Measurements from ENCODE around the gene YJU2.
A peak's percentile ranks its signal among the peaks of the same experiment; 100 is the strongest.
"Not testable (repeated sequence)": the region's sequence is repeated elsewhere in the genome, so short reads cannot be mapped to it uniquely, and the experiment has no call there.

YJU2 gene

DNA sequence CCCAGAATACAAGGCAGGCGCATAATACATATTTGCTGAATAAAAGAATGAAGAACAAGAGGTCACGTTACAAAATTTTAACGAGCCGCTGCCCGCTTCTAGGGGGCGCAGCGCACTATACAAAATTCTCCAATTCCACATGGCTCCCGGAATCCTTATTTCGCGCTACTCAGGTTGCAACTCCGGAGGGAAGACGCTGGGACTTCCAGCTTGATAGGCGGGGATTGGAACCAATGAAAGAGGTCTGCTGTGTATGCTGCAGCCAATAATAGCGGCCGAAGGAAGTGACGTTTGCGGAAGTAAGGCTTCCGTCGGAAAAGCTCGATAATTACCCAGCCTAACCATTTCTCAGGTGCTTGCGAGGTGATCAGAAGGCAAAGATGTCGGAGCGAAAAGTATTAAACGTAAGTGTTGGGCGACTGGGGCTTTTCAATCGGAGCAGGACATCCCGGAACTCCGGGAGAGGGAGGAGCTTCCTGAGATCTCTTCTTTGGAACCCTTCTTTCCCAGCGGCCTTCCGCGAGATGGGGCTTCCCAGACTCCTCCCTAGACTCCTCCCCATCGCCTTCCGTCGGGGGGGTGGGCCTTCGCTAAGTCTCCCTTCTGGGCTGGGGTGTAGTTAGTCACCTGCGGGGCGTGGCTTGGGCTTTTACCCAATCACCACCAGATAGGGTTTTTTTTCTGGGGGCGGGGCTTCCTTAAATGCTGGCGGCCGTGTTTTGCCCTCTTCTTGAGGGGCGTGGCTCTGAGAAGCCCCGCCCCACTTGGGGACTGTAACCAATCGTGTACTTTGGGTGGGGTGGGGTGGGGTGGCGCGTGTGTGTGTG, at the start of gene YJU2:
Gene YJU2 (plus strand): TSS at position 314 of the 827 bp plus-strand sequence. CDS start 67 bp downstream, at position 381.
- peak; percentile 99 for DNase-seq

DNA sequence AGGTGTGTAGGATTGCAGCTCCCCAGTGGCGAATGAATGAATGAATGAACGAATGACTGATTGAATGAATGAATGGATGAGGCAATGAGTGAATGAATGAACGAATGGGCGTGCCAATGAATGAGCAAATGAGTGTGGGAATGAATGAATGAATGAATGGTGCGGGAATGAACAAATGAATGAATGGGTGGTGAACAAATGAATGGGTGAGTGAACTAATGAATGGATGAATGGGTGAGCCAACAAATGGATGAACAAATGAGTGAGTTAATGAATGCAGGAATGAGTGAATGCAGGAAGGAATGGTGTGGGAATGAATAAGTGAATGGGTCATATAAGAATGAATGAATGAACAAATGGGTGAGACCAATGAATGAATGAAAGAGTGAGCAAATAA, 49.7 kb upstream of the YJU2 start:
- DNase-seq: no peak

DNA sequence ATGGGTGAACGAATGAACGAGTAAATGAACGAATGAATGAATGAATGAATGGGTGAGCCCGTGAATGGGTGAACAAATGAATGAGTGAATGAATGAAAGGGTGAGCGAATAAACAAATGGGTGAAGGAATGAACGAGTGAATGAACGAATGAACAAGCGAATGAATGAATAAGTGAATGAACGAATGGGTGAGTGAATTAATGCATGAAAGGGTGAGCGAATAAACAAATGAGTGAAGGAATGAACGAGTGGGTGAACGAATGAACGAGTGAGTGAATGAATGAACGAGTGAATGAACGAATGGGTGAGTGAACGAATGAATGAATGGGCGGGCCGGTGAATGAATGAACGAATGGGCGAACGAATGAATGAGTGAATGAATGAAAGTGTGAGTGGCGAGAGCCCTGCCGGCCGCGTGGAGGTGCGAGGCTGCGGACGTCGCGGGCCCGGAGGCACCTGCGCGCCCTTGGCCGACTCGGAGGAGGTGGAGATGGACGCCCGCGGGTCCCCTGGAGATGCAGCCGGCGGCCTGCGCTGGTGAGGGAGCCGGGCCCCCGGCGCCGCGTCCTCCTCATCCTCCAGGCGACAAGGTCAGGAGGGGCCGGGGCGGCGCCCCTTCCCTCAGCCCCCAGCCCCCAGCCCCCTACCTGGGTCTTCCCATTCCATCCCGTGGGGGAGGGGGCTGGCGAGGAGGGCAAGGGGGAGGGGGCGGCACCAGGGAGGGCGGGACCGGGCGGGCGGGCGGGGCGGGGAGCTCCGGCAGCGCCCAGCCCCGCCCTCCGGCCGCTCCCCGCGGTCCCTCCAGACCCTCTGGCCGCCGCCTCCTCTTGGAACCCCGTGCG, 49.0 kb upstream of the YJU2 start:
- DNase-seq: no peak

DNA sequence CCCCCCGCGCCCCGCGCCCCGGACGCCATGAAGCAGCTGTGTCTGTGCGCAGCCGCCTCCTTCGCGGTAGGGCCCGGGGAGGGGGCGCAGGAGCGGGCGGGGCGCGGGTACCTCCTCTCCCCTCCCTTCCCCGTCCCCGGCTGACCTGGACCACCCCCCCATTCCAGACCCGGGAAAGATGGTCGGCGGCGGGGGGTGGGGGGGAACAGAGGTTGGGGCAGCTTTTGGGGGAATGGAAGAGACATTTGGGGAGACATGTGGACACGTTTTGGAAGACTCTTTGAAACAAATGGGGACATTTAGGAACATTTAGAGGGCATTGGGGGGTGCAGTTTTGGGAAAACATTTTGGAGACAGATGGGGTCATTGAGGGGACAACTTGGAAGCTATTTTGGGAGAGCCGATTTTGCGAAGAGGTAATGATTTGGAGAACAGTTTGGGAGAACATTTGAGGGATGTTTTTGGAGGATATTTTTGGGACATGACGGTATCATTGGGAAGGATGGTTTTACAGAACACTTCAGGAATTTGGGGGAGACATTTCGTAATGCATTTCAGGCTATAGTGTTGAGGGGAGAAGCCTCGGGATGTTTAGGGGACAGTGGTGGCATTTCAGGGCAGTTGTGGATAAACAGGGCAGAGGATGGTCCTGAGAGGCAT, 48.3 kb upstream of the YJU2 start:
- no peak for DNase-seq

DNA sequence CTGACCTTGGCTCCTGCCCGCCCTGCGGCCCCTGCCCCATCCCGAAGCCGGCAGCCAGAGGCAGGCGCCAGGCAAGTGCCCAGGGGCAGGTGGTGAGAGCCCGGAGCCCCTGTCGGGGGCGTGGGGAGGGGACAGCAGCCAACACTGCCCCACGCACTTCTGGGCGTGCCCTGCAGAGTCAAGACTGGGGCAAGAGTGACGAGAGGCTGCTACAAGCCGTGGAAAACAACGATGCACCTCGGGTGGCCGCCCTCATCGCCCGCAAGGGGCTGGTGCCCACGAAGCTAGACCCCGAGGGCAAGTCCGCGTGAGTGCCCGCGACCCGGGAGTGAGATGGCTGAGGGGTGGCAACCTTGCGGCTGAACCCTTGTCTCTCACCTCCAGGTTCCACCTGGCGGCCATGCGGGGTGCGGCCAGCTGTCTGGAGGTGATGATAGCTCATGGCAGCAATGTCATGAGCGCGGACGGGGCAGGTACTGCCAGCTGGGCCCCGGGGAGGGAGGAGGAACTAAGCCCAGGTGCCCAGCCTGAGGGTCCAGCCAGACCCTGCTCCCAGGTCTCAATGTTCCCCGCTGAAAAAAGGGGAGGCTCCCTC, 47.1 kb upstream of the YJU2 start:
- no peak for DNase-seq

DNA sequence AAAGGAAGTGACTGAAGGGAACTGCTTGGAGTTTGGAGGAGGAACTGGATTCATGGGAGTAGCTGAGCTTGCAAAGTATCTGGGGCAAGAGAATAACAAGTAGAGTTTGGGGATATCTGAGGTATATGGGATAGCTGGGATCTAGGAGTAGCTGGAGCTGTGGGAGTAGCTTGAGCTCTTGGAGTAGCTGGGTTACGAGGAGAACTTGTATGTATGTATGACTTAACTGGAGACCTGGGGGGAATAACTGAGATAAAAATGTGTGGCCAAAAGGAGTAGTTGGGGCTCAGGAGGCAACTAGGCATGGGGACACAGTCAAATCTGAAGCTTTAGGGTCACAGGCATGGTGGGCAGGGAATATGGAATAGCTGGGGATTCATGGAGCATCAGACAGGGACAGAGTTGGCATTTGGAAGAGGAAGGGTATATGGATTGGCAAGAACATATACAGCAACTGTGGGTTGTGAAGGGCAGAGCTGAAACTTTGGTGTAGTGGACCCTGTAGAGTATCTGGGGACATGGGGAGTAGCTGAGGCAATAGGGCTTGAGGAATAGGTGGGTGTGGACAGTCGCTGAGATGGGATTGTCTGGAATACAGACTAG, 45.8 kb upstream of the YJU2 start:
- DNase-seq: no peak

DNA sequence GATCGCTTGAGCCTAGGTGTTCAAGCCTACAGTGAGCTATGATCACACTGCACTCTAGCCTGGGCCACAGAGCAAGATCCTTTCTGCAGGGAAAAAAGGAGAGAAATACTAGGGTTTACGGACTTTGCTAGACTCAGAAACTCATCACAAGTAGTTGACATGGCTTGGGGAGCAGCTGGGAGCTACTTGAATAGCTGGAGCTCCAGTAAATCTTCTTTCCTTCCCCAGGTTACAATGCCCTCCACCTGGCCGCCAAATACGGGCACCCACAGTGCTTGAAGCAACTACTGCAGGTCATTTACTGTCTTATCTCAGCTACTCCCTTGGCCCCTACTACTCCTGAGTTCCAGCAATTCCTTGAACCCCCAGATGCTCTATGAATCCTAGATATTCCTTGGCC, 45.1 kb upstream of the YJU2 start:
- no peak for DNase-seq

DNA sequence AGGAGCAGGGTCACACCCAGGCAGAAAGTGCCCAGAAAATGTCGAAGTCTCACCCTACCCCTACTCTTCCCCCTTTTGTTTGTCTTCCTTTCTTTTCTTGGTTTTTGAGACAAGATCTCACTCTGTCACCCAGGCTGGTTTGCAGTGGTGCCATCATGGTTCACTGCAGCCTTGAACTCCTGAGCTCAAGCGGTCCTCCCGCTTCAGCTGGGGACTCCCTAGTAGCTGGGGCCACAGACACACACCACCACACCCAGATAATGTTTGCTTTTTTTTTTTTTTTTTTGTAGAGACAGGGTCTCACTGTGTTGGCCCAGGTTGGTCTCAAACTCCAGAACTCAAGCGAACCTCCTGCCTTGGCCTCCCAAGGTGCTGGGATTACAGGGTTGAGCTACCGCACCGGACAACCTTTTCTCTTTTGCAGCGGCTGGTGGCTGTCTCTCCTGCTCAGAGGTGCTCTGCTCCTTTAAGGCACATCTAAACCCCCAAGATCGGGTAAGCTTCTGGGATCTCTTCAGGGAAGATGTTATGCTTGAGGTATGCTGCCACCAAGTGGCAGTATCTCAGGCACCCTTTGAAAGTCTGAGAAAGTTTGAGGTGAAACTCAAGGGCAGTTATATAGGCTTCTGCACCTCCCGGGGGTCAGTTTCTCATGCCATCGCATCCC, 39.9 kb upstream of the YJU2 start:
- DNase-seq: no peak

DNA sequence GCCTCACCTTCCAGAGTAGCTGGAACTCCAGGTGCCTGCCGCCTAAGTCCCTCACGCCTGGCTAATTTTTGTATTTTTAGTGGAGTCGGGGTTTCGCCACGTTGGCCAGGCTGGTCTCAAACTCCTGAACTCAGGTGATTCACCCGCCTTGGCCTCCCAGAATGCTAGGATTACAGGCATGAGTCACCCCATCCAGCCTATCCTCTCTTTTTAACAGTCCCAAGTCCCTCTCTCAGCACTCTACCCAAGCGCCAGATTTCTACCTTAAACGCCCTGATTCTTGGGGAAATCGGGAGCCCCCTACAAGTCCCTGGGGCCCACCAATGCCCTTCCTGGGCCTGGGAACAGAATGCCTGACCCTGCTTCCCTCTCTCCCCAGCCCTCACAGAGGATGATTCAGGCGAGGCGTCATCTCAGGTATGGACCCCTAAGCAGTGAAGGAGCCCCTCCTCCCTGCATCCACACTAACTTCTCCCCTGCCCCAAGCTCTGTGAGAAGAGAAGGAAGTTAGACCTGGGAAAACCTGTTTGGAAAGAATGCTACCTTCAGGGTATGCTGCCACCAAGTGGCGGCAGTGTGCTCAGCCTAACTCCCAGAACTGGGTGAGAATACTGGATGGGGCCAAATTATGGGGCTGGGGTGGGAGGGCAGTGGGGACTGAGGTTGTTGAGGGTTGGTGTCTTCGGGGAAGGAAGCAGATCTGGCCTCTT, 38.3 kb upstream of the YJU2 start:
- DNase-seq: no peak

DNA sequence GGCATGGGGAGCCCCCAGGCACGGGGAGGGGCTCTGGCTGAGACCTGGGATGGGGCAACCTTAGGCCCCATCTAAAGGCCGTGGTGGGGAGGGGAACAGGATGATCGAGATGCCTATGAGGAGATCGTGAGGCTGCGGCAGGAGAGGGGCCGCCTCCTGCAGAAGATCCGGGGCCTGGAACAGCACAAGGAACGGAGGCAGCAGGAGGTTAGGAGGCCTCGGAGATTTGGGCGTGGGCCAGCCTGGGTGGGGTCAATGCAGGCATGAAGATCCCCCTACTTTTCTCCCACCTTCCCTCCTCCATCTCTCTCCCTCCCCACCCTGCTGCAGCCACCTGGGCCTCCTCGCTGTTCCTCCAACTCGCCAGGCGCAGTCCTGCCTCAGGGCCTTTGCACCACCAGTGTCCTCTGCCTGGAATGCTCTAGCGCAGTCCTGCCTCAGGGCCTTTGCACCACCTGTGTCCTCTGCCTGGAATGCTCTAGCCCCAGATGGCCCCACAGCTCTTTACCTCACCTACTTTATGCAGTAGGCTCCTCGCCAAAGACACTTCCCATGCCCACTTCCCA, 36.6 kb upstream of the YJU2 start:
- no peak for DNase-seq

DNA sequence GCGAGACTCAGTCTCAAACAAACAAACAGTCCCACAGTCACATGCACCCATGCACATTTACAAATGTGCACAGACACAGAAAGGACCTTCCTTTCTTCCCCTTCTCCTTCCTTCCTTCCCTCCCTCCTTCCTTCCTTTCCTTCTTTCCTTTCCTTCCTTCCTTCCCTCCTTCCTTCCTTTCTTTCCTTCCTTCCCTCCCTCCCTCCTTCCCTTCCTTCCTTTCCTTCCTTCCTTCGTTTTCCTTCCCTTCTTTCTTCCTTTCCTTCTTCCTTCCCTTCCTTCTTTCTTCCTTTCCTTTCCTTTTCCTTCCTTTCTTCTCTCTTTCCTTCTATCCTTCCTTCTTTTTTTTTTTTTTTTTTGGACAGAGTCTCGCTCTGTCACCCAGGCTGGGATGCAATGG, 33.8 kb upstream of the YJU2 start:
- DNase-seq: no peak

DNA sequence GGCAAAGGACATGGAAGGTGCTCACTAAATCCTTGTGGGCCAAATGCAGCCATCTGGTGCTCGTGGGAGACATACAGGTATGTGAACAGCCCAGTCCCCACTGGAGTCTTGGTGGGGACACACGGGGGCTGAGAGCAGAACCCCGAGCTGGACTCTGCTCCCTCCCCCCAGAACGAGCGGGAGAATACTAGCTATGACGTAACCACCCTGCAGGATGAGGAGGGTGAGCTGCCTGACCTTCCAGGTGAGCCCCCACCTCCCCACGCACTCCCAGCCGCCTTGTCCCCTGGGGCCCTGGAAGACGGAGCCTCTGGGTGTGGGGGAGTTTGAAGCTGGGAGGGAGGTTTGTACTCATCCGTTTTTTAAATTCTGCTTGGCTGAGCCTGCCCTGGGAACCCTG, 31.1 kb upstream of the YJU2 start:
- no peak for DNase-seq

DNA sequence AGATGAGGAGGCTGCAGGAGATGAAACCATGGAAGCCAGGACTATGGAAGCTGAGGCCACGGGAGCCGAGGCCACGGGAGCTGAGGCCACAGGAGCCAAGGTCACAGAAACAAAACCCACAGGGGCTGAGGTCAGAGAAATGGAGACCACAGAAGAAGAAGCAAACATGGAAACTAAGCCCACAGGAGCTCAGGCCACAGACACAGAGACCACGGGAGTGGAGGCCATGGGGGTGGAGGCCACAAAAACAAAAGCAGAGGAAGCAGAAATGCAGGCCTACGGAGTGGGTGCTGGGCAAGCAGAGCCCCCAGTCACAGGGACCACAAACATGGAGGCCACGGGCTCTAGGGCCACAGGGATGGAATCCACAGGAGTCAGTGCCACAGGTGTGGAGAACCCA, 30.0 kb upstream of the YJU2 start:
- DNase-seq: no peak

DNA sequence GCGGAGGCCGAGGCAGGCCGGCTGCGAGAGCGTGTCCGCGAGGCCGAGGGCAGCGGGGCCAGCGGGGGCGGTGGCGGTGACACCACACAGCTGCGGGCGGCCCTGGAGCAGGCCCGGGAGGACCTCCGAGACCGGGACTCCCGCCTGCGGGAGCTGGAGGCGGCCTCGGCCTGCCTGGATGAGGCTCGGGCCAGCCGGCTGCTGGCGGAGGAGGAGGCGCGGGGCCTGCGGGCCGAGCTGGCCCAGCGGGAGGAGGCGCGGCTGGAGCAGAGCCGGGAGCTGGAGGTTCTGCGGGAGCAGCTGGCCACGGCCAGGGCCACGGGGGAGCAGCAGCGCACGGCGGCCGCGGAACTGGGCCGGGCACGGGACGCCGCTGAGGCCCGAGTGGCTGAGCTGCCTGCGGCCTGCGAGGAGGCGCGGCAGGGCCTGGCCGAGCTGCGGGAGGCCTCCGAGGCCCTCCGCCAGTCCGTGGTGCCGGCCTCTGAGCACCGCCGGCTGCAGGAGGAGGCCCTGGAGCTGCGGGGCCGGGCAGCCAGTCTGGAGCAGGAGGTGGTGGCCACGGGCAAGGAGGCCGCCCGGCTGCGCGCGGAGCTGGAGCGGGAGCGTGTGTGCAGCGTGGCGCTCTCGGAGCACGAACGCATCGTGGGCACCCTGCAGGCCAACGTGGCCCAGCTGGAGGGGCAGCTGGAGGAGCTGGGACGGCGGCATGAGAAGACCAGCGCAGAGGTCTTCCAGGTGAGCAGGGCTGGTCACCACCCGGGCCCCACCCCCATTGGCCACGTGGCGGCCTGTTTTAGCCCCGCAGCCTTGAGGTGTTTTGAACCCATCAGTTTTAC, 29.2 kb upstream of the YJU2 start:
- DNase-seq: no peak

DNA sequence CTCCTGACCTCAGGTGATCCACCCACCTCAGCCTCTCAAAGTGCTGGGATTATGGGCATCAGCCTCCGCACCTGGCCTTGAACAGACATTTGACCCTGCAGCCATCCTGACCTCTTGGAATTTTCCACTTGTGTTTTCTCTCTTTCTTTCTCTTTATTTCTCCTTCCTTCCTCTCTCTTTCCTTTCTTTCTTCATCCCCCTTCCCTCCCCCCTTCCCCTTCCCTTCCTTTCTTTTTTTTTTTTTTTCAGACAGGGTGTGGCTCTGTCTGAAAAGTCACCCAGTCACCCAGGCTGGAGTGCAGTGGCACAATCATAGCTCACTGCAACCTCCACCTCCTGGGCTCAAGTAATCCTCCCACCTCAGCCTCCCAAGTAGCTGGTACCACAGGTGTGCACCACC, 28.4 kb upstream of the YJU2 start:
- not testable (repeated sequence) for DNase-seq

DNA sequence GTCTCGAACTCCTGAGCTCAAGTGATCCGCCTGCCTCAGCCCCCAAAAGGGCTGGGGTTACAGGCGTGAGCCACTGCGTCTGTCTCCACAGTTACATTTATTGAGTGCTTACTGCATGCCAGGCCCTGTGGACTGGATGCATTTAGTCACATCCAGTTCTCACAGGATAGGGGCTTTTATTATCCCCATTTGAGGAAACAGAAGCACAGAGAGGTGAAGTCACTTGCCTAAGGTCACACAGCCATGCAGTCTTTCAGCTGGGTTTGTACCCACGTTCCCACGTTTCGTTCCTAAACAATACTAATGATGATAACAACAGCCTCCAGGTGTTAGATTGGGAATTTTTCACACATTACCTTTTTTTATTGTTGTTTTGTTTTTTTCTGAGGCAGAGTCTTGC, 26.7 kb upstream of the YJU2 start:
- no peak for DNase-seq

DNA sequence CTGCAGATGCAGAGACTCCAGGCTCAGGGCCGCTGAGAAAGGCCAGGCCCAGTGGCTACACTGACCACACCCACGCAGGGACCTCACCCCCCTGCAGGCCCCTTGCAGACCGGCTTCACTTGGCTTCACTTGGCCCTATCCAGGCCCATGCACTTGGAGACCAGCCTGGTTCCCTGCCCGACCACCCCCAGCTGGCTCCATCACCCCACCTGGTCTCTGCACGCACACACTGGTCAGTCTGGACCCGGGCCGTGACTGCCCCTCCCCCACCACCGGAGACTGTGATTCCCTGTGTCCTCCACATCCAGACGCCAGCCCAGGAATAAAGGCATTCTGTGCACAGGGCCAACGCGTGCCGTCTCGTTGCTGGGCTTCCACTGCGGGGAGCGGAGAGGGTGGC, 22.4 kb upstream of the YJU2 start:
- DNase-seq: no peak

DNA sequence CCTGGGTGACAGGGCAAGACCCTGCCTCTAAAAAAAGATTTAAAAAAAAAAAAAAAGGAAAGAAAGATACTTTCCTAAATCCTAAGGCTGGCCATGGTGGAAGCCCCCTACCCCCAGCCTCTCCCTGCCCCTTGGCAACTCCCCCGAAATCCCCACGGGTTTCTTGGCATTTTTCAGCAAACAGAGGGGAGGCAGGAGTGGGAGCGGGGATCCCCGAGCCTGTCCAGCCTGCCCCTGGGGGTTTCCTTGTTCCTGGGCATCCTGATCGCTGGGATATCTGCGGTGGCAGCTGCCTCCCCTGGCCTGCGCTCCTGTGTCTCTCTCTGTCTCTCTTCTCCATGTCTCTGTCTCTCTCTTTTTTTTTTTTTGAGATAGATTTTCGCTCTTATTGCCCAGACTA, 21.0 kb upstream of the YJU2 start:
- DNase-seq: no peak

DNA sequence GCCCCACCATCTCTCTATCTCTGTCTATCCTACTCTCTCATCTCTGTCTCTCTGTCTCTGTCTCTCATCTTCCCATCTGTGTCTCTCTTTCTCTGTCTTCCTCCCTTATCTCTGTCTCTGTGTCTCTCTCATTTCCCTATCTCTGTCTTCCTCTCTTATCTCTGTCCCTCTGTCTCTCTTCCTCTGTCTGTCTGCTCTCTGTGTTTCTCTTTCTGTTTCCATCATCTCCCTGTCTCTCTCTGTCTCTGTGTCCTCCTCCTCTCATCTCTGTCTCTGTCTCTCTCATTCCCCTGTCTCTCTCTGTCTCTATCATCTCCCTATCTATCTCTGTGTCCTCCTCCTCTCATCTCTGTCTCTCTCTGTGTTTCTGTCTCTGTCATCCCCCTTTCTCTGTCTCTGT, 19.1 kb upstream of the YJU2 start:
- no peak for DNase-seq

DNA sequence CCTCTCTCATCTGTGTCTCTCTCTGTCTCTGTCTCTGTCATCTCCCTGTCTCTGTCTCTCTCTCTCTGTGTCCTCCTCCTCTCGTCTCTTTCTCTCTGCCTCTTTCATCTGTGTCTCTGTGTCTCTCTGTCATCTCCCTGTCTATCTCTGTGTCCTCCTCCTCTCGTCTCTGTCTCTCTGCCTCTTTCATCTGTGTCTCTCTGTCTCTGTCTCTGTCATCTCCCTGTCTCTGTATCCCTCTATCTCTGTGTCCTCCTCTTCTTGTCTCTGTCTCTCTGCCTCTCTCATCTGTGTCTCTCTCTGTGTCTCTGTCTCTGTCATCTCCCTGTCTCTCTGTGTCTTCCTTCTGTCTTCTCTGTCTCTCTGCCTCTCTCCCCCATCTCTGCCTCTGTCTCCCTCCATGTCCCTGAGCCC, 18.1 kb upstream of the YJU2 start:
- no peak for DNase-seq
